HFF-Myc (cell line): Measurements from ENCODE around the gene SUMO1.

Source experiments
- DNase-seq: peaks from one replicate; pipeline ENCODE4 v3.0.0-alpha.2; 2011; ENCODE audit warnings: low read depth; ENCODE audit errors: extremely low read depth
- H3K4me3 ChIP-seq: replicated peaks from 2 replicates; pipeline ENCODE4 v1.5.1; 2011; ENCODE audit warnings: low read depth, mild to moderate bottlenecking, control low read depth, low read length
- CTCF ChIP-seq: IDR thresholded peaks from 2 replicates; pipeline ENCODE4 v1.5.1; 2012; ENCODE audit warnings: mild to moderate bottlenecking, low read depth, low read length, control low read depth; ENCODE audit errors: missing control alignments

Gene SUMO1

DNA sequence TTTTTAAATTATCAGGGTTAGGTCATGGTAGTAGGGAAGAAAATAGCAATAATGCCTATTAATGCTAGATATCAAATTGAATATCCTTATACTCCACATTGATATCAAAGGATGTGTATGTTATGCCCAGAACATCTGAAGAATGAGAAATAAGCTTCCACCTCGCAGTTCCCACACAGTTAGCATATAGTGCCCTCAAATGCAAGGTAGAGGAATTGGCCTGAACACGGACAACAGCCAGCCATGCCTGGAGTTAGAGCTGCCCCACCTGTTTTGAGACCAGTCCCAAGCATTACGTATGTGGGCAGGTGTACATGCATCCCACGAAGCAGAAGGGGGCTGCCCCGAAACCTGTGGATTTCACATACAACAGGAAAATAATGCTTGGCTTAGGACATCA is 79.6 kb downstream of the SUMO1 start:
- H3K4me3 ChIP-seq = no peak overlapping the region
- no peak for DNase-seq
- TF ChIP-seq CTCF = peak; percentile 33

- H3K4me3 ChIP-seq = no peak overlapping the region
- no peak for TF ChIP-seq CTCF
- no peak for DNase-seq
Observed at GRCh38 chr2:202157211-202157990, 81.0 kb downstream of the SUMO1 start.
